HepG2 (cell line): Measurements from ENCODE around the gene ALG8. TPM values are rescaled to one million over a fixed set of nuclear protein-coding genes. Genes with fewer than 3 reads are reported as not detected.
A peak's percentile ranks its signal among the peaks of the same experiment; 100 is the strongest.

ENCODE experiments used
- AHDC1 ChIP-seq: sonication (generic); formaldehyde crosslinking; IDR thresholded peaks from 2 replicates; pipeline ENCODE4 v1.5.1; 2020; ENCODE audit warnings: mild to moderate bottlenecking, missing genetic modification reagents, borderline replicate concordance
- BORCS8-MEF2B ChIP-seq: sonication (generic); formaldehyde crosslinking; IDR thresholded peaks from 2 replicates; pipeline ENCODE4 v1.8.0; 2022; ENCODE audit warnings: mild to moderate bottlenecking, missing genetic modification reagents
- CEBPG ChIP-seq: IDR thresholded peaks from 2 replicates; pipeline ENCODE4 v1.6.1; 2016
- DNMT3B ChIP-seq: conservative IDR thresholded peaks from 2 replicates; pipeline ENCODE4 v1.6.1; 2016; ENCODE audit warnings: missing biosample characterization, control low read depth
- ETV5 ChIP-seq: IDR thresholded peaks from 2 replicates; pipeline ENCODE4 v1.6.1; 2018; ENCODE audit warnings: missing biosample characterization, missing genetic modification reagents, inconsistent platforms, borderline replicate concordance
- HMG20A ChIP-seq: IDR thresholded peaks from 2 replicates; pipeline ENCODE4 v1.6.1; 2016; ENCODE audit warnings: borderline replicate concordance
- IRF2 ChIP-seq: IDR thresholded peaks from 2 replicates; pipeline ENCODE4 v1.6.1; 2018; ENCODE audit warnings: missing genetic modification reagents, missing compliant biosample characterization
- SOX5 ChIP-seq: IDR thresholded peaks from 2 replicates; pipeline ENCODE4 v1.6.1; 2016; ENCODE audit warnings: borderline replicate concordance
- TBX2 ChIP-seq: sonication (generic); formaldehyde crosslinking; IDR thresholded peaks from 2 replicates; pipeline ENCODE4 v1.5.0; 2020; ENCODE audit warnings: missing genetic modification reagents, mild to moderate bottlenecking, borderline replicate concordance
- TGIF2 ChIP-seq: IDR thresholded peaks from 2 replicates; pipeline ENCODE4 v1.6.1; 2016; ENCODE audit warnings: control low read depth, missing compliant biosample characterization
- THYN1 ChIP-seq: sonication (generic); formaldehyde crosslinking; IDR thresholded peaks from 2 replicates; pipeline ENCODE4 v1.8.1; 2023; ENCODE audit warnings: low read depth, mild to moderate bottlenecking, moderate library complexity, missing genetic modification reagents, borderline replicate concordance
- YY1 ChIP-seq: IDR thresholded peaks from 2 replicates; pipeline ENCODE4 v1.6.1; 2011; ENCODE audit warnings: low read length, low read depth, moderate library complexity, mild to moderate bottlenecking; ENCODE audit not compliant: insufficient read depth, insufficient replicate concordance
- ZBTB20 ChIP-seq: sonication (generic); formaldehyde crosslinking; IDR thresholded peaks from 2 replicates; pipeline ENCODE4 v1.8.1; 2023; ENCODE audit warnings: missing genetic modification reagents, low read depth, mild to moderate bottlenecking, borderline replicate concordance
- ZBTB26 ChIP-seq: IDR thresholded peaks from 2 replicates; pipeline ENCODE4 v1.6.1; 2016; ENCODE audit warnings: missing compliant biosample characterization, missing genetic modification reagents, borderline replicate concordance
- ZGPAT ChIP-seq: IDR thresholded peaks from 2 replicates; pipeline ENCODE4 v1.6.1; 2016; ENCODE audit warnings: mild to moderate bottlenecking
- polyA plus RNA-seq, 8 experiments: library from polyadenylated mRNA; depleted of rRNA in 3 of 8; stranded (reverse) in 7 of 8; unstranded in 1 of 8; fragments of >200 nt; fragmentation: Illumina TruSeq in 4 of 8; extraction: Trizol in 4 of 8; gene quantifications; 2 replicates each; pipeline versions ENCODE4 v1.2.1 to v1.2.3, GENCODE V29; 2011 to 2016; ENCODE audit warnings: low read depth in 4 of 8, missing spikeins in 1 of 8, mixed read lengths in 1 of 8; ENCODE audit not compliant: insufficient read depth in 1 of 8
- total RNA-seq, 5 experiments: library from RNA; depleted of rRNA; stranded (reverse); fragments of >200 nt; fragmentation: Illumina TruSeq; extraction: Trizol; gene quantifications; 2 replicates each; pipeline ENCODE4 v1.2.3, GENCODE V29; 2016; ENCODE audit warnings: low read depth in 1 of 5
- TF ChIP-seq, protein P1 (sequence below): sonication (generic); formaldehyde crosslinking; IDR thresholded peaks from 2 replicates; pipeline ENCODE4 v1.4.0; 2020; ENCODE audit warnings: mild to moderate bottlenecking, missing genetic modification reagents, borderline replicate concordance

ALG8 gene
- total and polyA plus RNA-seq, 2 of the 13 experiments (the other 11 are each of a cell fraction or from before 2014, with no cell fraction given) = 75.8 to 88.0 TPM

GRCh38 chr11:78086521-78087074 is 52.8 kb downstream of the ALG8 start (continued):
- peak; percentile 50; the same call in 1 of the 2 replicates for TF ChIP-seq AHDC1 (CRISPR knock-in tag)
- peak; percentile 85 for TF ChIP-seq ZBTB20 (CRISPR knock-in tag)
- TF ChIP-seq HMG20A (CRISPR knock-in tag) = peak; percentile 76; the same call in 1 of the 2 replicates
- TF ChIP-seq ZGPAT (CRISPR knock-in tag) = peak; percentile 85
- 0 out of 2 replicates have a peak, but pooled peaks have one; percentile 52 for TF ChIP-seq THYN1 (CRISPR knock-in tag)
- TF ChIP-seq IRF2 (CRISPR knock-in tag) = peak; percentile 72; the same call in 1 of the 2 replicates
- peak; percentile 81 for TF ChIP-seq ETV5 (CRISPR knock-in tag)
- TF ChIP-seq ZBTB26 = peak; percentile 98
- peak; percentile 77 for TF ChIP-seq CEBPG
- TF ChIP-seq YY1 = peak; percentile 54
- TF ChIP-seq DNMT3B = peak; percentile 72; the same call in 1 of the 2 replicates
- peak; percentile 100 for TF ChIP-seq SOX5 (CRISPR knock-in tag)
- peak; percentile 45; the same call in 1 of the 2 replicates for TF ChIP-seq TGIF2 (CRISPR knock-in tag)
- 0 out of 2 replicates have a peak, but pooled peaks have one; percentile 54 for TF ChIP-seq TBX2 (CRISPR knock-in tag)
- TF ChIP-seq, protein P1, sequence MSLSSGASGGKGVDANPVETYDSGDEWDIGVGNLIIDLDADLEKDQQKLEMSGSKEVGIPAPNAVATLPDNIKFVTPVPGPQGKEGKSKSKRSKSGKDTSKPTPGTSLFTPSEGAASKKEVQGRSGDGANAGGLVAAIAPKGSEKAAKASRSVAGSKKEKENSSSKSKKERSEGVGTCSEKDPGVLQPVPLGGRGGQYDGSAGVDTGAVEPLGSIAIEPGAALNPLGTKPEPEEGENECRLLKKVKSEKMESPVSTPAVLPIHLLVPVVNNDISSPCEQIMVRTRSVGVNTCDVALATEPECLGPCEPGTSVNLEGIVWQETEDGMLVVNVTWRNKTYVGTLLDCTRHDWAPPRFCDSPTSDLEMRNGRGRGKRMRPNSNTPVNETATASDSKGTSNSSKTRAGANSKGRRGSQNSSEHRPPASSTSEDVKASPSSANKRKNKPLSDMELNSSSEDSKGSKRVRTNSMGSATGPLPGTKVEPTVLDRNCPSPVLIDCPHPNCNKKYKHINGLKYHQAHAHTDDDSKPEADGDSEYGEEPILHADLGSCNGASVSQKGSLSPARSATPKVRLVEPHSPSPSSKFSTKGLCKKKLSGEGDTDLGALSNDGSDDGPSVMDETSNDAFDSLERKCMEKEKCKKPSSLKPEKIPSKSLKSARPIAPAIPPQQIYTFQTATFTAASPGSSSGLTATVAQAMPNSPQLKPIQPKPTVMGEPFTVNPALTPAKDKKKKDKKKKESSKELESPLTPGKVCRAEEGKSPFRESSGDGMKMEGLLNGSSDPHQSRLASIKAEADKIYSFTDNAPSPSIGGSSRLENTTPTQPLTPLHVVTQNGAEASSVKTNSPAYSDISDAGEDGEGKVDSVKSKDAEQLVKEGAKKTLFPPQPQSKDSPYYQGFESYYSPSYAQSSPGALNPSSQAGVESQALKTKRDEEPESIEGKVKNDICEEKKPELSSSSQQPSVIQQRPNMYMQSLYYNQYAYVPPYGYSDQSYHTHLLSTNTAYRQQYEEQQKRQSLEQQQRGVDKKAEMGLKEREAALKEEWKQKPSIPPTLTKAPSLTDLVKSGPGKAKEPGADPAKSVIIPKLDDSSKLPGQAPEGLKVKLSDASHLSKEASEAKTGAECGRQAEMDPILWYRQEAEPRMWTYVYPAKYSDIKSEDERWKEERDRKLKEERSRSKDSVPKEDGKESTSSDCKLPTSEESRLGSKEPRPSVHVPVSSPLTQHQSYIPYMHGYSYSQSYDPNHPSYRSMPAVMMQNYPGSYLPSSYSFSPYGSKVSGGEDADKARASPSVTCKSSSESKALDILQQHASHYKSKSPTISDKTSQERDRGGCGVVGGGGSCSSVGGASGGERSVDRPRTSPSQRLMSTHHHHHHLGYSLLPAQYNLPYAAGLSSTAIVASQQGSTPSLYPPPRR (CRISPR knock-in tag) = peak; percentile 78
- TF ChIP-seq BORCS8-MEF2B (CRISPR knock-in tag) = peak; percentile 61; the same call in 1 of the 2 replicates
